Pancreas (tissue), 10 donors: ENCODE measurements around the gene EIF4E3. TPM values are rescaled to one million over a fixed set of nuclear protein-coding genes. Genes with fewer than 3 reads are reported as not detected.

ENCODE experiments used
- ATAC-seq, 4 donors: fragments of 200-7000 bp; cut with Tn5 transposase; one replicate each; pipeline versions ENCODE4 v1.8.0 to v1.9.1; 2020; ENCODE audit warnings: mild to moderate bottlenecking in 4 of 4, moderate library complexity in 4 of 4
- DNase-seq, 6 donors: peaks; one replicate each; pipeline ENCODE4 v3.0.0-alpha.2; 2020
- FAIRE-seq: peaks from 2 replicates; lab custom pipeline; 2012; peaks lifted over from hg19 to GRCh38; lab: Jason Lieb, UNC
- H3K27ac ChIP-seq, 4 donors: fragments of 200-600 bp; sonication (generic); 1 replicate in 3 of 4; 2 replicates in 1 of 4; pipeline versions ENCODE4 v1.5.0 to v1.8.0; 2020
- H3K27me3 ChIP-seq, 4 donors: fragments of 200-600 bp; one replicate each; pipeline ENCODE4 v1.8.0; 2021
- H3K36me3 ChIP-seq, 3 donors: fragments of 200-600 bp; sonication (generic) in 1 of 3; one replicate each; pipeline versions ENCODE4 v1.5.0 to v1.8.0; 2020 to 2021
- H3K4me1 ChIP-seq, 3 donors: fragments of 200-600 bp; one replicate each; pipeline ENCODE4 v1.8.0; 2021
- H3K4me3 ChIP-seq, 4 donors: fragments of 200-600 bp; sonication (generic) in 2 of 4; one replicate each; pipeline versions ENCODE4 v1.5.0 to v1.8.0; 2020 to 2021
- H3K9me3 ChIP-seq, 4 donors: fragments of 200-600 bp; one replicate each; pipeline ENCODE4 v1.8.0; 2021
- intact Hi-C, 3 donors: fragments of 100-400 bp; cut with DNase I; formaldehyde crosslinking; loops; one replicate each; pipeline versions ENCODE4 v1.11.1 to v1.14.2; 2022
- polyA plus RNA-seq, 2 donors: library from polyadenylated mRNA; stranded (reverse); fragments of 200-250 nt; gene quantifications; one replicate each; pipeline ENCODE4 v1.2.3, GENCODE V29; 2013
- total RNA-seq, 6 donors: library from RNA; stranded (reverse); fragmentation: NEBNext Ultra II Directional in 4 of 6; extraction: Animal tissue kit (Norgen Biotek cat#: 25700) in 4 of 6; gene quantifications; one replicate each; pipeline versions ENCODE4 v1.2.1 to v1.2.4, GENCODE V29; 2021 to 2023
- TF ChIP-seq, protein P1 (sequence below), 4 donors: fragments of 200-600 bp; sonication (generic) in 3 of 4; IDR thresholded peaks; one replicate each; pipeline versions ENCODE4 v1.5.0 to v1.8.0; 2021; ENCODE audit warnings: antibody characterized with exemption in 4 of 4
- donor health status: healthy with polysubstance abuse.
- donor health status: DM: no; HTN: no; CAD: no; lungs with moderate emphysema.
- donor health status: DM: no; HTN: no; CAD: no.
- donor health status: control.
- donor health status: control.
- donor health status: Bipolar disorder and iron deficiency.
- donor health status: DM: yes; HTN: yes; CAD: no.
- donor health status: DM: no; HTN: no; CAD: no.
- donor health status: DM: no; HTN: no; CAD: no.
- donor health status: DM: yes; HTN: yes; CAD: no.

The EIF4E3 gene
- total and polyA plus RNA-seq, 8 donors, result 4.1 to 17.3 (median 13.8) TPM

DNA sequence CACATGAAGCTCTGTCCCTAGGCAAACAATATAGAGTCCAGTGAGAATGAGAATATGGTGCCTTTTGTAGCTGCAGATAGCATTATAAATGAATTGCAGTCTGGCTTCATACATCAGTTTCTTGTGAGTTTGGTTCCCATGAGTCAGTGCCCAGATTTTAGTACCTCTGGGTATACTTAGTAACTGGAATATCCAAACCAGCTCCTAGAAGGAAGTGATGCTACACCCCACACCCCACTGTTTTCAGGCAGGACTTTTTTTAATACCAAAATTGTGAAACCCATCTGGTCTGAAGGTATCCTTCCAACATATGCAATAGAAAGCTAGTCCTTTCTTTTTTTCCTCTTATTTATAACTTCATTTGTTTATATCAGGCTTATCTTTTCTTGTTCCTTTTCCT lies 99.5 kb downstream of the EIF4E3 start:
- Histone ChIP-seq H3K36me3 (no peaks in the 10 kb centered on the region), H3K9me3 (no peaks in the 10 kb centered on the region), H3K4me3 (no peak overlapping the region), H3K27me3 (no peaks in the 10 kb centered on the region), H3K27ac (no peak overlapping the region), H3K4me1 (no peaks in the 10 kb centered on the region)
- no peak for DNase-seq
- no peak for FAIRE-seq
- no peak for ATAC-seq
- TF ChIP-seq, protein P1, sequence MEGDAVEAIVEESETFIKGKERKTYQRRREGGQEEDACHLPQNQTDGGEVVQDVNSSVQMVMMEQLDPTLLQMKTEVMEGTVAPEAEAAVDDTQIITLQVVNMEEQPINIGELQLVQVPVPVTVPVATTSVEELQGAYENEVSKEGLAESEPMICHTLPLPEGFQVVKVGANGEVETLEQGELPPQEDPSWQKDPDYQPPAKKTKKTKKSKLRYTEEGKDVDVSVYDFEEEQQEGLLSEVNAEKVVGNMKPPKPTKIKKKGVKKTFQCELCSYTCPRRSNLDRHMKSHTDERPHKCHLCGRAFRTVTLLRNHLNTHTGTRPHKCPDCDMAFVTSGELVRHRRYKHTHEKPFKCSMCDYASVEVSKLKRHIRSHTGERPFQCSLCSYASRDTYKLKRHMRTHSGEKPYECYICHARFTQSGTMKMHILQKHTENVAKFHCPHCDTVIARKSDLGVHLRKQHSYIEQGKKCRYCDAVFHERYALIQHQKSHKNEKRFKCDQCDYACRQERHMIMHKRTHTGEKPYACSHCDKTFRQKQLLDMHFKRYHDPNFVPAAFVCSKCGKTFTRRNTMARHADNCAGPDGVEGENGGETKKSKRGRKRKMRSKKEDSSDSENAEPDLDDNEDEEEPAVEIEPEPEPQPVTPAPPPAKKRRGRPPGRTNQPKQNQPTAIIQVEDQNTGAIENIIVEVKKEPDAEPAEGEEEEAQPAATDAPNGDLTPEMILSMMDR (IDR thresholded peaks at IDR 0.05), result no peak
- intact Hi-C loops, result no loop called here

Other genes starting within 250 kb of the EIF4E3 start
- 10 to 100 TPM; 34.8 to 74.1 (median 45.1) TPM for gene FOXP1, start 141.7 kb downstream of the EIF4E3 start, total RNA-seq
- 10 to 100 TPM; 13.4 to 17.8 TPM for gene FOXP1, start 141.7 kb downstream of the EIF4E3 start, polyA plus RNA-seq
- 1 to 10 TPM in 5 of 6 donors, under 1 TPM in 1; 0.83 to 6.4 (median 1.8) TPM for gene GPR27, start 28.5 kb upstream of the EIF4E3 start, total RNA-seq
- gene GPR27, start 28.5 kb upstream of the EIF4E3 start, polyA plus RNA-seq, result 1 to 10 TPM; 1.4 to 4.6 TPM
- gene PROK2, start 59.7 kb upstream of the EIF4E3 start, total RNA-seq, result under 1 TPM in 3 of 6 donors, not detected in 3; 0.25 to 0.46 (median 0.43) TPM
- gene PROK2, start 59.7 kb upstream of the EIF4E3 start, polyA plus RNA-seq, result under 1 TPM in 1 of 2 donors, not detected in 1; 0.09 TPM